Stimulated activated effector memory CD8-positive, alpha-beta T cell treated with anti-CD3 and anti-CD28 coated beads, Interleukin-12 subunit alpha, Interleukin-12 subunit beta, amount 100 ng/mL, for 72 hours (primary cell): ENCODE data around the gene ITGB4.

Source experiments
- ATAC-seq: fragments of 150-1000 bp; cut with Tn5 transposase; 2 replicates; pipeline ENCODE4 v1.10.0; 2021
- DNase-seq, 2 donors: peaks; one replicate each; pipeline ENCODE4 v3.0.0; 2021 to 2022; ENCODE audit warnings: low spot score in 2 of 2
- H3K27ac Mint-ChIP-seq: one replicate; pipeline ENCODE4 v1.8.0; 2022; ENCODE audit warnings: mild to moderate bottlenecking, mixed read lengths
- H3K36me3 Mint-ChIP-seq: one replicate; pipeline ENCODE4 v1.8.0; 2022; ENCODE audit warnings: mild to moderate bottlenecking, mixed read lengths
- H3K4me1 Mint-ChIP-seq: one replicate; pipeline ENCODE4 v1.8.0; 2022; ENCODE audit warnings: mixed read lengths
- H3K4me3 Mint-ChIP-seq: one replicate; pipeline ENCODE4 v1.8.0; 2022; ENCODE audit warnings: mild to moderate bottlenecking, mixed read lengths
- H3K9me3 Mint-ChIP-seq: one replicate; pipeline ENCODE4 v1.8.0; 2022; ENCODE audit warnings: mixed read lengths

ITGB4 gene

GRCh38 chr17:75720656-75721462 is at the start of gene ITGB4:
TSS of gene ITGB4 (plus strand) at chr17:75721459. CDS start at chr17:75724704, 3,245 bp downstream.
- Mint-ChIP-seq H3K9me3 (no peaks in the 10 kb centered on the region), H3K4me3 (peak within 1 kb of the TSS; percentile 74), H3K36me3 (no peaks in the 10 kb centered on the region), H3K27ac (peak within 1 kb of the TSS; percentile 45), H3K4me1 (peaks cover 6% of the 10 kb centered on the region)
- DNase-seq (peak; percentile 42 to 68), ATAC-seq (peak; percentile 82)

GRCh38 chr17:75672011-75672410 is 49.2 kb upstream of the ITGB4 start:
- H3K4me3 Mint-ChIP-seq, result no peak overlapping the region
- no peaks in the 10 kb centered on the region for H3K9me3 Mint-ChIP-seq
- H3K27ac Mint-ChIP-seq, result no peak overlapping the region
- DNase-seq, result no peak
- peaks cover 7% of the 10 kb centered on the region for H3K4me1 Mint-ChIP-seq
- peaks cover 88% of the 10 kb centered on the region for H3K36me3 Mint-ChIP-seq
- no peak for ATAC-seq

- H3K4me1 Mint-ChIP-seq, result peaks cover 2% of the 10 kb centered on the region
Observed at GRCh38 chr17:75673487-75673886, 47.8 kb upstream of the ITGB4 start.

GRCh38 chr17:75676461-75676860 is 44.8 kb upstream of the ITGB4 start:
- ATAC-seq (no peak), DNase-seq (no peak)
- Mint-ChIP-seq H3K27ac (no peak overlapping the region), H3K4me1 (peaks cover 5% of the 10 kb centered on the region), H3K4me3 (no peak overlapping the region), H3K9me3 (no peaks in the 10 kb centered on the region), H3K36me3 (peaks cover 98% of the 10 kb centered on the region)

More at GRCh38 chr17:75673487-75673886, 47.8 kb upstream of the ITGB4 start:
- H3K4me3 Mint-ChIP-seq, result no peak overlapping the region
- no peaks in the 10 kb centered on the region for H3K9me3 Mint-ChIP-seq
- DNase-seq (no peak), ATAC-seq (no peak)
- H3K36me3 Mint-ChIP-seq, result peaks cover 98% of the 10 kb centered on the region
- H3K27ac Mint-ChIP-seq, result no peak overlapping the region

GRCh38 chr17:75679706-75680211 is 41.5 kb upstream of the ITGB4 start:
- ATAC-seq (no peak), DNase-seq (no peak)
- H3K9me3 Mint-ChIP-seq, result no peaks in the 10 kb centered on the region
- H3K36me3 Mint-ChIP-seq, result peaks cover 76% of the 10 kb centered on the region
- H3K27ac Mint-ChIP-seq, result no peak overlapping the region
- peaks cover 19% of the 10 kb centered on the region for H3K4me1 Mint-ChIP-seq
- H3K4me3 Mint-ChIP-seq, result no peak overlapping the region

- Mint-ChIP-seq H3K27ac (peak overlapping the region; percentile 58), H3K9me3 (no peaks in the 10 kb centered on the region), H3K4me3 (no peak overlapping the region), H3K36me3 (peaks cover 69% of the 10 kb centered on the region), H3K4me1 (peaks cover 25% of the 10 kb centered on the region)
- ATAC-seq (no peak), DNase-seq (no peak)
Observed at GRCh38 chr17:75680431-75680830, 40.8 kb upstream of the ITGB4 start.

GRCh38 chr17:75681289-75681688 is 40.0 kb upstream of the ITGB4 start:
- peak overlapping the region; percentile 58 for H3K27ac Mint-ChIP-seq
- ATAC-seq (no peak), DNase-seq (no peak)
- peaks cover 69% of the 10 kb centered on the region for H3K36me3 Mint-ChIP-seq
- H3K4me3 Mint-ChIP-seq, result no peak overlapping the region
- H3K9me3 Mint-ChIP-seq, result no peaks in the 10 kb centered on the region
- peaks cover 31% of the 10 kb centered on the region for H3K4me1 Mint-ChIP-seq

GRCh38 chr17:75683583-75683982 is 37.7 kb upstream of the ITGB4 start:
- ATAC-seq (peak; percentile 80), DNase-seq (no peak)
- H3K4me3 Mint-ChIP-seq, result no peak overlapping the region
- H3K27ac Mint-ChIP-seq, result peak overlapping the region; percentile 37
- H3K4me1 Mint-ChIP-seq, result peaks cover 49% of the 10 kb centered on the region
- H3K9me3 Mint-ChIP-seq, result no peaks in the 10 kb centered on the region
- peaks cover 66% of the 10 kb centered on the region for H3K36me3 Mint-ChIP-seq

GRCh38 chr17:75684249-75684648 is 37.0 kb upstream of the ITGB4 start:
- Mint-ChIP-seq H3K4me1 (peaks cover 55% of the 10 kb centered on the region), H3K27ac (peak overlapping the region; percentile 37), H3K9me3 (no peaks in the 10 kb centered on the region), H3K4me3 (no peak overlapping the region), H3K36me3 (peaks cover 66% of the 10 kb centered on the region)
- ATAC-seq (no peak), DNase-seq (no peak)

GRCh38 chr17:75684924-75685323 is 36.3 kb upstream of the ITGB4 start:
- Mint-ChIP-seq H3K4me3 (no peak overlapping the region), H3K9me3 (no peaks in the 10 kb centered on the region), H3K36me3 (peaks cover 66% of the 10 kb centered on the region), H3K27ac (peak overlapping the region; percentile 37), H3K4me1 (peaks cover 58% of the 10 kb centered on the region)
- no peak for DNase-seq
- ATAC-seq, result no peak

- peak overlapping the region; percentile 37 for H3K27ac Mint-ChIP-seq
Observed at GRCh38 chr17:75685499-75685898, 35.8 kb upstream of the ITGB4 start.

GRCh38 chr17:75688209-75688825 is 32.9 kb upstream of the ITGB4 start:
- H3K36me3 Mint-ChIP-seq, result peaks cover 58% of the 10 kb centered on the region
- H3K4me3 Mint-ChIP-seq, result peak overlapping the region; percentile 2
- H3K9me3 Mint-ChIP-seq, result no peaks in the 10 kb centered on the region
- no peak for DNase-seq
- peak overlapping the region; percentile 82 for H3K27ac Mint-ChIP-seq
- H3K4me1 Mint-ChIP-seq, result peaks cover 78% of the 10 kb centered on the region
- ATAC-seq, result peak; percentile 61

More at GRCh38 chr17:75685499-75685898, 35.8 kb upstream of the ITGB4 start:
- no peak for ATAC-seq
- peaks cover 59% of the 10 kb centered on the region for H3K4me1 Mint-ChIP-seq
- H3K4me3 Mint-ChIP-seq, result no peak overlapping the region
- H3K36me3 Mint-ChIP-seq, result peaks cover 62% of the 10 kb centered on the region
- H3K9me3 Mint-ChIP-seq, result no peaks in the 10 kb centered on the region
- DNase-seq, result no peak

GRCh38 chr17:75689441-75689873 is 31.8 kb upstream of the ITGB4 start:
- Mint-ChIP-seq H3K36me3 (peaks cover 67% of the 10 kb centered on the region), H3K9me3 (no peaks in the 10 kb centered on the region), H3K4me3 (peak overlapping the region; percentile 16), H3K4me1 (peaks cover 68% of the 10 kb centered on the region), H3K27ac (peak overlapping the region; percentile 82)
- ATAC-seq (peak; percentile 65), DNase-seq (no peak)

- peaks cover 57% of the 10 kb centered on the region for H3K4me1 Mint-ChIP-seq
- H3K9me3 Mint-ChIP-seq, result no peaks in the 10 kb centered on the region
- no peak overlapping the region for H3K4me3 Mint-ChIP-seq
- ATAC-seq (peak; percentile 85), DNase-seq (no peak)
- peak overlapping the region; percentile 57 for H3K27ac Mint-ChIP-seq
- peaks cover 76% of the 10 kb centered on the region for H3K36me3 Mint-ChIP-seq
Observed at GRCh38 chr17:75691371-75691791, 29.9 kb upstream of the ITGB4 start.

GRCh38 chr17:75691801-75692626 is 29.2 kb upstream of the ITGB4 start:
- H3K27ac Mint-ChIP-seq, result peak overlapping the region; percentile 57
- ATAC-seq (peak; percentile 38), DNase-seq (no peak)
- peaks cover 52% of the 10 kb centered on the region for H3K4me1 Mint-ChIP-seq
- H3K36me3 Mint-ChIP-seq, result peaks cover 76% of the 10 kb centered on the region
- no peak overlapping the region for H3K4me3 Mint-ChIP-seq
- H3K9me3 Mint-ChIP-seq, result no peaks in the 10 kb centered on the region
